ENCODE measurements around the gene SOCS1.

The SOCS1 gene

GRCh38 chr16:11276143-11276895, 20.3 kb upstream of the SOCS1 start, which contains the start of gene PRM2:
Gene PRM2 (minus strand): TSS chr16:11276480. CDS start chr16:11276370, 110 bp downstream.
- Histone ChIP-seq H3K4me3 (replicated peaks; ENCODE audit: insufficient read depth, low read length) (no peak within 1 kb of the TSS), H3K27me3 (ENCODE audit: insufficient read depth, poor library complexity, severe bottlenecking) (no peaks in the 10 kb centered on the region), H3K27ac (replicated peaks) (no peak within 1 kb of the TSS)
- TF ChIP-seq REST (IDR thresholded peaks at IDR 0.05; ENCODE audit: insufficient replicate concordance, low read depth) (no peak), CTCF (IDR thresholded peaks at IDR 0.05; ENCODE audit: insufficient read depth, low read length) (no peak), POLR2AphosphoS5 (IDR thresholded peaks at IDR 0.05; ENCODE audit: low read depth) (no peak), GABPA (IDR thresholded peaks at IDR 0.05; ENCODE audit: low read depth) (no peak), SPI1 (IDR thresholded peaks at IDR 0.05; ENCODE audit: borderline replicate concordance, low read depth) (no peak)
- no peak for DNase-seq (ENCODE audit: low read depth in 1 of 2, low spot score in 1 of 2)

- DNase-seq (ENCODE audit: low read depth in 1 of 2, low spot score in 1 of 2): no peak
- no peaks in the 10 kb centered on the region for H3K27me3 ChIP-seq (ENCODE audit: insufficient read depth, poor library complexity, severe bottlenecking)
- H3K4me3 ChIP-seq (replicated peaks; ENCODE audit: insufficient read depth, low read length): no peak overlapping the region
- TF ChIP-seq REST (IDR thresholded peaks at IDR 0.05; ENCODE audit: insufficient replicate concordance, low read depth) (no peak), GABPA (IDR thresholded peaks at IDR 0.05; ENCODE audit: low read depth) (no peak), SPI1 (IDR thresholded peaks at IDR 0.05; ENCODE audit: borderline replicate concordance, low read depth) (no peak), CTCF (IDR thresholded peaks at IDR 0.05; ENCODE audit: insufficient read depth, low read length) (no peak), POLR2AphosphoS5 (IDR thresholded peaks at IDR 0.05; ENCODE audit: low read depth) (no peak)
- no peak overlapping the region for H3K27ac ChIP-seq (replicated peaks)
Observed at GRCh38 chr16:11274964-11275363, 19.0 kb upstream of the SOCS1 start.

- TF ChIP-seq SPI1 (IDR thresholded peaks at IDR 0.05; ENCODE audit: borderline replicate concordance, low read depth): no peak
- no peak for TF ChIP-seq POLR2AphosphoS5 (IDR thresholded peaks at IDR 0.05; ENCODE audit: low read depth)
- TF ChIP-seq REST (IDR thresholded peaks at IDR 0.05; ENCODE audit: insufficient replicate concordance, low read depth): no peak
- no peak for TF ChIP-seq CTCF (IDR thresholded peaks at IDR 0.05; ENCODE audit: insufficient read depth, low read length)
- TF ChIP-seq GABPA (IDR thresholded peaks at IDR 0.05; ENCODE audit: low read depth): no peak
- no peak overlapping the region for H3K4me3 ChIP-seq (replicated peaks; ENCODE audit: insufficient read depth, low read length)
- no peaks in the 10 kb centered on the region for H3K27me3 ChIP-seq (ENCODE audit: insufficient read depth, poor library complexity, severe bottlenecking)
- no peak overlapping the region for H3K27ac ChIP-seq (replicated peaks)
- no peak for DNase-seq (ENCODE audit: low read depth in 1 of 2, low spot score in 1 of 2)
Observed at GRCh38 chr16:11273721-11274324, 17.8 kb upstream of the SOCS1 start.
